Measurements from ENCODE around the gene CCDC7.
A peak's percentile ranks its signal among the peaks of the same experiment; 100 is the strongest.

DNA sequence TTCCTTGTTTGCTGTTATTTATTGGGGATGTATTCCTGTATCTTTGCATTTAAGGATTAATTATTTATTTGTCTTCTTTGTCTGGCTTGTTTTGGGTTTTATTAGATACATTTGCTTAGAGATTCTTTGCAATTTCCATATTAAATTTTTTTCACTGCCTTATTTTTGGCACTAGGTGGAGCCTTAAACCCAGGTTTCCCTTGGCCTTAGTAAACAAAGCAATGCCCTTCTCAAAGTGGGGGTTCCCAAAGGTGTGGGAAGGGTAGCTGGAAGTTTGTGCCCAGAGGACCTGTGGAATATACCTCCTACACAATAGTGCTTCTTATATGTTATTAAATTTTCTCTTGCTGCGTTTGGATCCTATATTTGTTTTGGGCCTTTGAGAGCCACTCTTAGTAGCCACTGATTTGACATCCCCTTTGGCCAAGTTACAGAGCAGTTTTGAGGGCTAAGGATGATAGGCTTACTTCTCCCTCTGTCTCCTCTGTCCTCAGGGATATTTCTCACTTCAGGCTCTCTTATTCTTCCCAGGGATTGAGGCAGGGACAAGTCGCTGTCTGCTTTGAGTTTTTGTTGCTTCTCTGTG is 349.8 kb downstream of the CCDC7 start:
- TF ChIP-seq, protein P1, sequence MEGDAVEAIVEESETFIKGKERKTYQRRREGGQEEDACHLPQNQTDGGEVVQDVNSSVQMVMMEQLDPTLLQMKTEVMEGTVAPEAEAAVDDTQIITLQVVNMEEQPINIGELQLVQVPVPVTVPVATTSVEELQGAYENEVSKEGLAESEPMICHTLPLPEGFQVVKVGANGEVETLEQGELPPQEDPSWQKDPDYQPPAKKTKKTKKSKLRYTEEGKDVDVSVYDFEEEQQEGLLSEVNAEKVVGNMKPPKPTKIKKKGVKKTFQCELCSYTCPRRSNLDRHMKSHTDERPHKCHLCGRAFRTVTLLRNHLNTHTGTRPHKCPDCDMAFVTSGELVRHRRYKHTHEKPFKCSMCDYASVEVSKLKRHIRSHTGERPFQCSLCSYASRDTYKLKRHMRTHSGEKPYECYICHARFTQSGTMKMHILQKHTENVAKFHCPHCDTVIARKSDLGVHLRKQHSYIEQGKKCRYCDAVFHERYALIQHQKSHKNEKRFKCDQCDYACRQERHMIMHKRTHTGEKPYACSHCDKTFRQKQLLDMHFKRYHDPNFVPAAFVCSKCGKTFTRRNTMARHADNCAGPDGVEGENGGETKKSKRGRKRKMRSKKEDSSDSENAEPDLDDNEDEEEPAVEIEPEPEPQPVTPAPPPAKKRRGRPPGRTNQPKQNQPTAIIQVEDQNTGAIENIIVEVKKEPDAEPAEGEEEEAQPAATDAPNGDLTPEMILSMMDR (IDR thresholded peaks at IDR 0.05), result peak; percentile 67 to 76 (median 72)
- TF ChIP-seq POLR2A (IDR thresholded peaks at IDR 0.05), result no peak

All from right lobe of liver (tissue), 4 donors.